Measurements from ENCODE around the gene JAM3. TPM values are rescaled to one million over a fixed set of nuclear protein-coding genes. Genes with fewer than 3 reads are reported as not detected.

Gene JAM3
- total and polyA plus RNA-seq, 9 of the 15 experiments (the other 6 are each of a cell fraction or from before 2014, with no cell fraction given), result 0.22 to 0.76 (median 0.40) TPM

DNA sequence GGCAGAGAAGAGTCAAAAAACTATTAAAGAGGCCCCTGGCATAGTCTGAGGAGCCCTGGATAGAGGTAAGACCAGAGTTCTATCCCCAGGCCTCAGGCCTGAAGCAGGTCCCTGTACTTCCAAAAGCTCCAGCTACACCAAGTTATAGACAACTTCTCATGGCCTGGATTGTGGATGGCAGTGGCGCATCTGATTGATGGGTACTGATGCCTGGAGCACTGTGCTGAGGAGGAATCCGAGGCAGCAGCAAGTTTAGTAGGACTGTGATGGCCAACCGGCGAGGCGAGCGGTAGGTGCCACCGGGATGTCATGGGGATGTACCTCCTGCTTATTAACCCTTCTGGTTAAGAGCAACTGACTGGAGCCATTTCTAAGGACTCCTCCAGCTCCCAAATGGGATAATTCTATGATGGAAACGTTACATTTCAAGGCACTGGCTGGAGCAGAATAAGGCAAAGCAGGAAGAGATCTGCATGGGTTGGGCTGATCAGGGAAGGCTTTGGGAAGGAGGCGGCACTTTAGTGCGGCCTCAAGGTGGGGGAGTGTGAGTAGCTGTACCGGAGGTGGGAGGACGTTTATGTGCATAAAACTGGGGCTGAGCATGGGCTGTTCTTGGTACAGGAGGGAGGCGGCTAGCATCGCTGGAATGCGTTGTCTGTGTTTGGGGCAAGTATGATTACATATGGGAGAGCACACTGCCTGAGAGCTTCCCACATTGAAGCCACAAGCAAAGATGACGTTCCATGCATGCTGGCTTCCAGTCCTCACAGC is 24.2 kb upstream of the JAM3 start:
- Histone ChIP-seq H4K20me1 (replicated peaks; ENCODE audit: control insufficient read depth, insufficient read depth, low read length) (no peaks in the 10 kb centered on the region), H3K79me2 (ENCODE audit: control insufficient read depth, insufficient read depth, low read length) (no peaks in the 10 kb centered on the region), H3K4me2 (ENCODE audit: insufficient read depth, low read length) (no peak overlapping the region), H3K4me1 (replicated peaks in 1 of 2; ENCODE audit: control insufficient read depth in 2 of 2, insufficient read depth in 2 of 2, low read length in 2 of 2) (no peaks in the 10 kb centered on the region; a peak in 1 of 5 replicates), H3K27ac (ENCODE audit: extremely low read depth, low read depth, low read length) (no peak overlapping the region), H3K4me3 (no peak overlapping the region), H2AFZ (ENCODE audit: low read depth, low read length) (no peak overlapping the region), H3K9ac (ENCODE audit: insufficient read depth in 1 of 2, low read depth in 2 of 2, low read length in 2 of 2) (no peak overlapping the region), H3K9me3 (replicated peaks; ENCODE audit: control insufficient read depth, insufficient read depth, low read depth, low read length) (no peaks in the 10 kb centered on the region), H3K27me3 (ENCODE audit: control insufficient read depth in 2 of 2, insufficient read depth in 2 of 2, low read length in 2 of 2) (peaks cover 25 to 81% of the 10 kb centered on the region in 2 experiments), H3K36me3 (ENCODE audit: control insufficient read depth, insufficient read depth, low read length) (no peaks in the 10 kb centered on the region), H3K9me1 (ENCODE audit: control insufficient read depth, insufficient read depth, low read length) (no peaks in the 10 kb centered on the region)
- no TSS peak for BruUV-seq (replicated peaks)
- TF ChIP-seq ELF2 (CRISPR knock-in tag; IDR thresholded peaks at IDR 0.05), result no peak
- TF ChIP-seq HNRNPL (IDR thresholded peaks at IDR 0.05; ENCODE audit: low read depth, low read length), result no peak
- no peak for TF ChIP-seq ZEB2 (IDR thresholded peaks at IDR 0.05)
- TF ChIP-seq CHD1 (IDR thresholded peaks at IDR 0.05; ENCODE audit: low read length), result no peak
- intact Hi-C loops (cut with micrococcal nuclease) (no loop called here), in situ Hi-C loops (cut with MboI) (no loop called here)
- ATAC-seq, result no peak
- 1% methylated on average over 16 of the region's 16 CpGs for WGBS (ENCODE audit: insufficient coverage, low coverage, missing lambda C conversion rate)
- POLR2A ChIA-PET, result no interaction called here
- no peak for FAIRE-seq
- CTCF ChIA-PET (ENCODE audit: low intra/inter-chr PET ratio), result no interaction called here
- DNase-seq (ENCODE audit: extremely low read depth in 1 of 4, low spot score in 3 of 4), result no peak
